CD4-positive, CD25-positive, alpha-beta regulatory T cell (primary cell): ENCODE data around the gene GALNTL6. TPM values are rescaled to one million over a fixed set of nuclear protein-coding genes. Genes with fewer than 3 reads are reported as not detected.
"Not testable (repeated sequence)": the region's sequence is repeated elsewhere in the genome, so short reads cannot be mapped to it uniquely, and the experiment has no call there.

Source experiments
- ATAC-seq, 2 donors: fragments of 150-1000 bp; cut with Tn5 transposase; one replicate each; pipeline ENCODE4 v1.10.0; 2021; ENCODE audit warnings: low read depth in 2 of 2, moderate number of reproducible peaks in 2 of 2, moderate library complexity in 1 of 2
- DNase-seq, 3 donors: peaks; one replicate each; pipeline versions ENCODE4 v3.0.0 to v3.0.0-alpha.2; 2012 to 2022; ENCODE audit warnings: mixed read lengths in 1 of 3
- H3K27ac ChIP-seq: one replicate; pipeline ENCODE4 v1.7.0; 2013; ENCODE audit warnings: mild to moderate bottlenecking, low read length; ENCODE audit not compliant: insufficient read depth, poor library complexity, severe bottlenecking
- H3K27me3 ChIP-seq: one replicate; pipeline ENCODE4 v1.7.0; 2013; ENCODE audit warnings: low read length; ENCODE audit not compliant: control insufficient read depth, insufficient read depth
- H3K36me3 ChIP-seq: one replicate; pipeline ENCODE4 v1.7.0; 2013; ENCODE audit warnings: mild to moderate bottlenecking, low read length, moderate library complexity; ENCODE audit not compliant: control insufficient read depth, insufficient read depth
- H3K4me1 ChIP-seq: 2 replicates; pipeline ENCODE4 v1.7.0; 2013; ENCODE audit warnings: mild to moderate bottlenecking, low read length; ENCODE audit not compliant: insufficient read depth, control insufficient read depth, poor library complexity, severe bottlenecking
- H3K4me3 ChIP-seq: one replicate; pipeline ENCODE4 v1.7.0; 2013; ENCODE audit warnings: low read depth, mild to moderate bottlenecking, low read length, moderate library complexity
- H3K9me3 ChIP-seq, 2 experiments: 1 replicate in 1 of 2; 2 replicates in 1 of 2; pipeline ENCODE4 v1.7.0; 2013; ENCODE audit warnings: low read length in 2 of 2, mild to moderate bottlenecking in 1 of 2, moderate library complexity in 1 of 2; ENCODE audit not compliant: control insufficient read depth in 2 of 2
- H3K27ac Mint-ChIP-seq, 3 donors: one replicate each; pipeline ENCODE4 v1.8.0; 2020 to 2022; ENCODE audit warnings: mild to moderate bottlenecking in 3 of 3, mixed read lengths in 3 of 3, moderate library complexity in 2 of 3
- H3K27me3 Mint-ChIP-seq: one replicate; pipeline ENCODE4 v1.8.0; 2022; ENCODE audit warnings: mild to moderate bottlenecking, mixed read lengths
- H3K36me3 Mint-ChIP-seq: one replicate; pipeline ENCODE4 v1.8.0; 2020; ENCODE audit warnings: mixed read lengths
- H3K4me1 Mint-ChIP-seq, 4 donors: one replicate each; pipeline ENCODE4 v1.8.0; 2020 to 2022; ENCODE audit warnings: mixed read lengths in 4 of 4, mild to moderate bottlenecking in 1 of 4
- H3K4me3 Mint-ChIP-seq, 4 donors: one replicate each; pipeline ENCODE4 v1.8.0; 2020 to 2022; ENCODE audit warnings: mild to moderate bottlenecking in 4 of 4, mixed read lengths in 4 of 4, moderate library complexity in 3 of 4
- H3K9me3 Mint-ChIP-seq, 7 donors: one replicate each; pipeline ENCODE4 v1.8.0; 2020 to 2022; ENCODE audit warnings: mixed read lengths in 7 of 7, mild to moderate bottlenecking in 3 of 7, moderate library complexity in 2 of 7
- polyA plus RNA-seq, 4 donors: library from polyadenylated mRNA; unstranded; fragments of 300-500 nt; fragmentation: Illumina TruSeq; gene quantifications; one replicate each; pipeline ENCODE4 v1.2.3, GENCODE V29; 2021
- total RNA-seq: library from RNA; stranded (reverse); gene quantifications from one replicate; pipeline ENCODE4 v1.2.3, GENCODE V29; 2022

Gene GALNTL6
- total and polyA plus RNA-seq, 5 donors from 2014 or later, result not detected

DNA sequence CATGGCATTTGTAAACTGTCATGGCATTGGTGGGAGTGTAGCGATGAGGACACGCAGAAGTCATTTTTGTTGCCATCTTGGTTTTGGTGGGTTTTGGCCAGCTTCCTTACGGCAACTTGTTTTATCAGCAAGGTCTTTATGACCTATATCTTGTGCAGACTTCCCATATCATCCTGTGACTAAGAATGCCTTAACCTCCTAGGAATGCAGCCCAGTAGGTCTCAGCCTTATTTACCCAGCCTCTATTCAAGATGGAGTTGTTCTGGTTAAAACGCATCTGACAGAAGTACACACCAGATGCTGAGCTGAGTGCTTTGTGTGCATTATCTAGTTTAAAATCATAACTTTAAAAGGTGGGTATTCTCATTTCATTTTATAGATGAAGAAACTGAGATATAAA, 1086.7 kb downstream of the GALNTL6 start:
- Histone ChIP-seq H3K9me3 (peaks cover 2 to 10% of the 10 kb centered on the region in 2 experiments), H3K36me3 (no peaks in the 10 kb centered on the region), H3K4me1 (no peaks in the 10 kb centered on the region), H3K4me3 (no peak overlapping the region), H3K27me3 (no peaks in the 10 kb centered on the region), H3K27ac (no peak overlapping the region)
- DNase-seq (no peak), ATAC-seq (no peak)
- no peak overlapping the region for H3K27ac Mint-ChIP-seq
- peaks cover 0 to 16% (median 4%) of the 10 kb centered on the region in 7 donors for H3K9me3 Mint-ChIP-seq
- no peaks in the 10 kb centered on the region for H3K27me3 Mint-ChIP-seq
- H3K4me3 Mint-ChIP-seq, result no peak overlapping the region
- H3K4me1 Mint-ChIP-seq, result no peaks in the 10 kb centered on the region
- H3K36me3 Mint-ChIP-seq, result no peaks in the 10 kb centered on the region

DNA sequence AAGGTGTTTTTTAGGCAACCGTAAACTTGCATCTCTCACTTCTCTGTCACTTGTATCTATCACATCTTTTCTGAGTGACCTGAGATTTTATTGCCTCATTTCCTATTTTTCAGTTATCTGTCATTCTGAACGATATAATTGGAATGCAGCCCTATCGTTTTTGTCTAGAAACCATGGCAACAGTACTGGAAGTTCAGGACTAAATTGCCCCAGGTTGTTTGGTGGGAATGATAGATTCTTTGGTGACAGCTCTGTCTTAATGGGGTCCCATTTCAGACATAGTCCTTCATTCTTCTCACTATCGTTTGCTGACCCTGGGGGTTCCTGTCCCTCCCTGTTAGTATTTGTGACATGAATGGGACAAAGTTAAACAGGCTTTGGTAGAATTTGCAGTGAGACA, 1087.7 kb downstream of the GALNTL6 start:
- H3K9me3 ChIP-seq, result peaks cover 2 to 10% of the 10 kb centered on the region in 2 experiments
- peaks cover 0 to 6% (median 3%) of the 10 kb centered on the region in 7 donors for H3K9me3 Mint-ChIP-seq
- no peaks in the 10 kb centered on the region for H3K36me3 ChIP-seq
- no peaks in the 10 kb centered on the region for H3K36me3 Mint-ChIP-seq
- H3K4me1 ChIP-seq, result no peaks in the 10 kb centered on the region
- H3K4me3 Mint-ChIP-seq, result no peak overlapping the region
- H3K4me1 Mint-ChIP-seq, result no peaks in the 10 kb centered on the region
- H3K27ac ChIP-seq, result no peak overlapping the region
- H3K27me3 ChIP-seq, result no peaks in the 10 kb centered on the region
- DNase-seq, result no peak
- no peak overlapping the region for H3K4me3 ChIP-seq
- no peak for ATAC-seq
- H3K27ac Mint-ChIP-seq, result no peak overlapping the region
- H3K27me3 Mint-ChIP-seq, result no peaks in the 10 kb centered on the region

DNA sequence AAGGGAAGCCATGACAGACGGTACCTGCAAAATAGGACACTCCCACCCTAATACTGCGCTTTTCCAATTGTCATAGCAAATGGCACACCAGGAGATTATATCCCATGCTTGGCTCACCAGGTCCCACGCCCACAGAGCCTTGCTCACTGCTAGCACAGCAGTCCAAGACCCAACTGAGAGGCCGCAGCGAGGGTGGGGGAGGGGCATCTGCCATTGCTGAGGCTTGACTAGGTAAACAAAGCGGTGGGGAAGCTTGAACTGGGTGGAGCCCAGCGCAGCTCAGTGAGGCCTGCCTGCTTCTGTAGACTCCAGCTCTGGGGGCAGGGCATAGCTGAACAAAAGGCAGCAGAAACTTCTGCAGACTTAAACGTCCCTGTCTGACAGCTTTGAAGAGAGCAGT, 1099.3 kb downstream of the GALNTL6 start:
- not testable (repeated sequence) for H3K36me3 Mint-ChIP-seq, H3K27ac Mint-ChIP-seq, H3K9me3 ChIP-seq, H3K4me3 Mint-ChIP-seq, H3K27me3 Mint-ChIP-seq, H3K4me3 ChIP-seq, H3K27me3 ChIP-seq, H3K4me1 Mint-ChIP-seq, ATAC-seq, H3K4me1 ChIP-seq, H3K36me3 ChIP-seq, H3K27ac ChIP-seq, H3K9me3 Mint-ChIP-seq, DNase-seq

DNA sequence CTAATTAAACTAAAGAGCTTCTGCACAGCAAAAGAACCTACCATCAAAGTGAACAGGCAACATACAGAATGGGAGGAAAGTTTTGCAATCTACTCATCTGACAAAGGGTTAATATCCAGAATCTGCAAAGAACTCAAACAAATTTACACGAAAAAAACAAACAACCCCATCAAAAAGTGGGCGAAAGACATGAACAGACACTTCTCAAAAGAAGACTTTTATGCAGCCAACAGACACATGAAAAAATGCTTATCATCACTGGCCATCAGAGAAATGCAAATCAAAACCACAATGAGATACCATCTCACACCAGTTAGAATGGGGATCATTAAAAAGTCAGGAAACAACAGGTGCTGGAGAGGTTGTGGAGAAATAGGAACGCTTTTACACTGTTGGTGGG, 1104.2 kb downstream of the GALNTL6 start:
- H3K9me3 ChIP-seq, DNase-seq, H3K36me3 Mint-ChIP-seq, H3K27ac Mint-ChIP-seq, ATAC-seq, H3K27ac ChIP-seq, H3K27me3 ChIP-seq, H3K36me3 ChIP-seq, H3K4me1 Mint-ChIP-seq, H3K9me3 Mint-ChIP-seq, H3K4me1 ChIP-seq, H3K4me3 Mint-ChIP-seq, H3K27me3 Mint-ChIP-seq, H3K4me3 ChIP-seq: not testable (repeated sequence)

DNA sequence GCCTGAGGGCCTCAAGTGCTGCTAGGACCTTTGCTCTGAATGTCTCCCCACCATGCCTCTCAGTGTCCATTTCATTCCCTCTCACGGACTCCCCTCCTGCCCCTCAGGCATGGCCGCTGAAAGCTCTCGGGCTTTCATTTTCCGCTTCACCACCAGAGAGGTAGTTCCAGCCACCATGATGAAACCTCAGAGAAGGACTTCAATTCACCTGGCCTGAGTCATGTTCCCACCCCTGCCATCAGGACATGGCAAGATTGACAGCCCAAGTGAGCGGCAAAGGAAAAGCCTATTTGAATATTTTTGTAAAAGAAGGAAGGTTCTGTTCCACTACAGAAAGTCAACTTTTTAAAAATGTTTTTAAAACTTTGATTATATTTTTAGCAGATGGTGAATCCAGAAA, 1106.1 kb downstream of the GALNTL6 start:
- H3K36me3 ChIP-seq, result no peaks in the 10 kb centered on the region

DNA sequence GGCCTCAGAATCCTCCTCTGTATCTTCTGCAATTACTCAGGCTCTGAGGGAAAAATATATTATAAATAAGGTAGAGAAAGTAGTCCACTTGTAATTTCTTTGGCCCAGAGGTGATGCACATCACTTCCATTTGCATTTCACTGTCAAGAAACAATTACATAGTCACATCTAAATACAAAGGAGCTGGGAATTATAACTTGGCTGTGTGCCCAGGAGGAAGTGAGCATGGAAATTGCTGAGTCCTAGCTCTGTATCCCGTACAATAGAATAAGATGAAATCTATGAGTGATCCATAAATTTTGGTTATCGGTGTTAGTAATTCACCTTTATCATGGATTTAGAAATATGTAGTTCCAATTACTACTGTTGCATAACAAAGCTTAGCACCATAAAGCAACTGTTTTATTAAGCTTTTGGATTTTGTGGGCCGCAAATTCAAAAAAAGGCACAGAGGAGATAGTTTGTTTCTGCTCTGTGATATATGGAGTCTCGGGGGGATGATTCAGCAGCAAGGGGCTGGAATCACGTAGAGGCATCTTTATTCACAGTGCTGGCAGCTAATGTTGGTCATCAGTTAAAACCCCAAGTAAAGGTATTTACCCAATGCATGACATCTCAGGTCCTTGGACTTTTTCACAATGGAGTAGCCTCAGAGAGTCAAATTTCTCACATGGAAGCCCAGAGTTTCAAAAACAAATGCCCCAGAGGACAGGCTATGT, 1114.1 kb downstream of the GALNTL6 start:
- no peaks in the 10 kb centered on the region for H3K36me3 Mint-ChIP-seq
- H3K4me3 Mint-ChIP-seq, result no peak overlapping the region
- H3K9me3 Mint-ChIP-seq, result peaks cover 0 to 5% (median 1%) of the 10 kb centered on the region in 7 donors
- Histone ChIP-seq H3K9me3 (no peaks in the 10 kb centered on the region), H3K36me3 (no peaks in the 10 kb centered on the region), H3K4me1 (no peaks in the 10 kb centered on the region), H3K27me3 (no peaks in the 10 kb centered on the region), H3K27ac (no peak overlapping the region), H3K4me3 (no peak overlapping the region)
- DNase-seq (no peak), ATAC-seq (no peak)
- no peaks in the 10 kb centered on the region for H3K4me1 Mint-ChIP-seq
- H3K27me3 Mint-ChIP-seq, result no peaks in the 10 kb centered on the region
- H3K27ac Mint-ChIP-seq, result no peak overlapping the region

More for the DNA sequence above, 1106.1 kb downstream of the GALNTL6 start:
- Mint-ChIP-seq H3K9me3 (peaks cover 0 to 6% (median 3%) of the 10 kb centered on the region in 7 donors), H3K27me3 (no peaks in the 10 kb centered on the region), H3K36me3 (no peaks in the 10 kb centered on the region), H3K27ac (no peak overlapping the region), H3K4me3 (no peak overlapping the region), H3K4me1 (no peaks in the 10 kb centered on the region)
- no peak for ATAC-seq
- Histone ChIP-seq H3K4me1 (no peaks in the 10 kb centered on the region), H3K27ac (no peak overlapping the region), H3K4me3 (no peak overlapping the region), H3K27me3 (no peaks in the 10 kb centered on the region), H3K9me3 (no peaks in the 10 kb centered on the region)
- DNase-seq, result no peak

DNA sequence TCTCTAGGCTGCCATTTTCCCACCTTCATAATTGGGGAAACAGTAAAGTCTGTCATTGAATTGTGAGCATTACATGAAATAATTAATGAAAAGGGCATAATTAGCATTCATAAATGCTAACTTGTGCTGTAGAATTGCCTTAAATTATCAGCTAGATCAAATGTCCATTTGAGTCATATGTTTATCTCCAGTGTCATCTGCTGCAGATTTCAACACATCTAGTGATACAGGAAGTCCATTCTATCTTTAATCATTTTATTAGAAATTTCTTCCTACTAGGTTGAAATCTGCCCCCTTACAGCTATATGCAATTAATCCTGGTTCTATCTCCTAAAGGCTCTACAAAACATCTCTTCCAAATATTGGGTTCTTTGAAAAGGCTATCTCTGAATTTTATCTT, 1115.1 kb downstream of the GALNTL6 start:
- no peak for ATAC-seq
- Mint-ChIP-seq H3K4me3 (no peak overlapping the region), H3K4me1 (no peaks in the 10 kb centered on the region)

DNA sequence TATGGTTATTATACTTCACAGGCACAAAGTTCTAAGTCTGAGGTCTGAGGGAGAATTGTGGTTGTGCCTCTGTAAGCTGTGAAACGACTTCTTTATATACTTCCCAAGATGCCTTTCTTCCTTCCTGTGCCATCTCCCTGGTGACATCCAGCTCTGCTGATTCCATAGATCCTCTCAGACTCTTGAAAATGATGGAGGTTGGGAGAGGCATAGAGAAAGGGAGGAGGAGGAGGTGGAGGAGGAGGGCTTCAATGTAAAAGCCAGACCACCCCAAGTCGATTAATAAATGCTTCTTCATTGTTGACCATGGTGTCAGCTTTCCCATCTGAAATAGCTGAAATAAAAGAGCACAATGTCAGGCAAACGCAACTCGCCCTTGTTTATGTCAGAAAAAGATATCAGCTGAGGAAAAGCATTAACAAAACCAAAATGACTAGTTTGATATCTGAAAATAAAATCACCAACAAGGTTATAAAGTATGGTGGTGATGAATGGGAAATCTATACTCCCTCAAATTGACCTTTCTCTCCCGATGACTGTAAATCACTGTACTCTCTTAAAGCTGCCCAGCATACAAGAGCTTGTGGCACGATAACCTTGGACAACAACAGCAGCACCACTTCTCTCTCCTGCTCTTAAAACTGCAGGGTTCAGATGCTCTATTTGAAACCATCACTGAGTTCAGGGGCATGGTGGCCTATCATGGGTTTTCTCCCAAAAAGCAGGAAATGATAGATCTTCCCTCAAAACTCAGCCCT, 1125.0 kb downstream of the GALNTL6 start:
- Mint-ChIP-seq H3K27ac (no peak overlapping the region), H3K9me3 (peaks cover 0 to 4% (median 0%) of the 10 kb centered on the region in 7 donors), H3K4me3 (no peak overlapping the region)

More for the DNA sequence above, 1115.1 kb downstream of the GALNTL6 start:
- Histone ChIP-seq H3K9me3 (no peaks in the 10 kb centered on the region), H3K36me3 (no peaks in the 10 kb centered on the region), H3K4me1 (no peaks in the 10 kb centered on the region), H3K27ac (no peak overlapping the region), H3K27me3 (no peaks in the 10 kb centered on the region), H3K4me3 (no peak overlapping the region)
- no peaks in the 10 kb centered on the region for H3K27me3 Mint-ChIP-seq
- H3K27ac Mint-ChIP-seq, result no peak overlapping the region
- H3K36me3 Mint-ChIP-seq, result no peaks in the 10 kb centered on the region
- DNase-seq, result no peak
- peaks cover 0 to 5% (median 0%) of the 10 kb centered on the region in 7 donors for H3K9me3 Mint-ChIP-seq

More for the DNA sequence above, 1125.0 kb downstream of the GALNTL6 start:
- H3K9me3 ChIP-seq, result no peaks in the 10 kb centered on the region
- ATAC-seq, result no peak
- DNase-seq, result no peak
- no peak overlapping the region for H3K4me3 ChIP-seq
- H3K36me3 ChIP-seq, result no peaks in the 10 kb centered on the region
- H3K4me1 ChIP-seq, result no peaks in the 10 kb centered on the region
- no peaks in the 10 kb centered on the region for H3K27me3 ChIP-seq
- Mint-ChIP-seq H3K4me1 (no peaks in the 10 kb centered on the region), H3K27me3 (peaks cover 4% of the 10 kb centered on the region), H3K36me3 (no peaks in the 10 kb centered on the region)
- H3K27ac ChIP-seq, result no peak overlapping the region
